ENCODE results near the gene FYN. TPM values are rescaled to one million over a fixed set of nuclear protein-coding genes. Genes with fewer than 3 reads are reported as not detected.
"Not testable (repeated sequence)": the region's sequence is repeated elsewhere in the genome, so short reads cannot be mapped to it uniquely, and the experiment has no call there.

The FYN gene
- total RNA-seq, 1 donor from 2014 or later: 124 TPM

- H3K4me1 ChIP-seq (ENCODE audit: control insufficient read depth in 3 of 3, insufficient read depth in 3 of 3, low read length in 3 of 3): peaks cover 22 to 37% (median 37%) of the 10 kb centered on the region in 3 donors
- H3K4me3 ChIP-seq (ENCODE audit: low read length in 3 of 3): no peak overlapping the region
- H3K27ac ChIP-seq (ENCODE audit: low read depth, low read length): peak overlapping the region; percentile 90
- no peaks in the 10 kb centered on the region for H3K9me3 ChIP-seq (ENCODE audit: control insufficient read depth in 3 of 3, low read length in 3 of 3)
- H3K36me3 ChIP-seq (ENCODE audit: control insufficient read depth in 3 of 3, insufficient read depth in 3 of 3, low read length in 3 of 3): peaks cover 0 to 3% (median 0%) of the 10 kb centered on the region in 3 donors
- no peak overlapping the region for H3K9ac ChIP-seq (ENCODE audit: low read depth in 1 of 3, low read length in 3 of 3)
- H3K27me3 ChIP-seq (ENCODE audit: control insufficient read depth in 3 of 3, insufficient read depth in 3 of 3, low read length in 3 of 3): no peaks in the 10 kb centered on the region
These were observed 188.2 kb downstream of the FYN start for GRCh38 chr6:111685058-111685457.

- peak overlapping the region in 1 of 3 donors; percentile 11 for H3K4me3 ChIP-seq (ENCODE audit: low read length in 3 of 3)
- peaks cover 0 to 3% (median 0%) of the 10 kb centered on the region in 3 donors for H3K36me3 ChIP-seq (ENCODE audit: control insufficient read depth in 3 of 3, insufficient read depth in 3 of 3, low read length in 3 of 3)
- no peak overlapping the region for H3K9ac ChIP-seq (ENCODE audit: low read depth in 1 of 3, low read length in 3 of 3)
- peak overlapping the region; percentile 90 for H3K27ac ChIP-seq (ENCODE audit: low read depth, low read length)
- H3K9me3 ChIP-seq (ENCODE audit: control insufficient read depth in 3 of 3, low read length in 3 of 3): no peaks in the 10 kb centered on the region
- no peaks in the 10 kb centered on the region for H3K27me3 ChIP-seq (ENCODE audit: control insufficient read depth in 3 of 3, insufficient read depth in 3 of 3, low read length in 3 of 3)
- H3K4me1 ChIP-seq (ENCODE audit: control insufficient read depth in 3 of 3, insufficient read depth in 3 of 3, low read length in 3 of 3): peaks cover 24 to 48% (median 41%) of the 10 kb centered on the region in 3 donors
These were observed 189.4 kb downstream of the FYN start for GRCh38 chr6:111683749-111684267.

GRCh38 chr6:111683157-111683556 lies 190.1 kb downstream of the FYN start:
- Histone ChIP-seq H3K36me3 (ENCODE audit: control insufficient read depth in 3 of 3, insufficient read depth in 3 of 3, low read length in 3 of 3) (peaks cover 0 to 3% (median 0%) of the 10 kb centered on the region in 3 donors), H3K4me1 (ENCODE audit: control insufficient read depth in 3 of 3, insufficient read depth in 3 of 3, low read length in 3 of 3) (peaks cover 24 to 48% (median 41%) of the 10 kb centered on the region in 3 donors), H3K27me3 (ENCODE audit: control insufficient read depth in 3 of 3, insufficient read depth in 3 of 3, low read length in 3 of 3) (no peaks in the 10 kb centered on the region), H3K4me3 (ENCODE audit: low read length in 3 of 3) (no peak overlapping the region), H3K9ac (ENCODE audit: low read depth in 1 of 3, low read length in 3 of 3) (peak overlapping the region in 1 of 3 donors; percentile 34), H3K9me3 (ENCODE audit: control insufficient read depth in 3 of 3, low read length in 3 of 3) (no peaks in the 10 kb centered on the region), H3K27ac (ENCODE audit: low read depth, low read length) (peak overlapping the region; percentile 74)

GRCh38 chr6:111681860-111682259 lies 191.4 kb downstream of the FYN start:
- no peak overlapping the region for H3K9ac ChIP-seq (ENCODE audit: low read depth in 1 of 3, low read length in 3 of 3)
- no peak overlapping the region for H3K27ac ChIP-seq (ENCODE audit: low read depth, low read length)
- H3K4me3 ChIP-seq (ENCODE audit: low read length in 3 of 3): no peak overlapping the region
- no peaks in the 10 kb centered on the region for H3K9me3 ChIP-seq (ENCODE audit: control insufficient read depth in 3 of 3, low read length in 3 of 3)
- peaks cover 24 to 48% (median 41%) of the 10 kb centered on the region in 3 donors for H3K4me1 ChIP-seq (ENCODE audit: control insufficient read depth in 3 of 3, insufficient read depth in 3 of 3, low read length in 3 of 3)
- H3K36me3 ChIP-seq (ENCODE audit: control insufficient read depth in 3 of 3, insufficient read depth in 3 of 3, low read length in 3 of 3): peaks cover 0 to 3% (median 0%) of the 10 kb centered on the region in 3 donors
- H3K27me3 ChIP-seq (ENCODE audit: control insufficient read depth in 3 of 3, insufficient read depth in 3 of 3, low read length in 3 of 3): no peaks in the 10 kb centered on the region

GRCh38 chr6:111680811-111681609 lies 192.2 kb downstream of the FYN start:
- not testable (repeated sequence) for H3K9me3 ChIP-seq (ENCODE audit: control insufficient read depth in 3 of 3, low read length in 3 of 3); H3K9ac ChIP-seq (ENCODE audit: low read depth in 1 of 3, low read length in 3 of 3); H3K4me3 ChIP-seq (ENCODE audit: low read length in 3 of 3); H3K27me3 ChIP-seq (ENCODE audit: control insufficient read depth in 3 of 3, insufficient read depth in 3 of 3, low read length in 3 of 3); H3K27ac ChIP-seq (ENCODE audit: low read depth, low read length); H3K36me3 ChIP-seq (ENCODE audit: control insufficient read depth in 3 of 3, insufficient read depth in 3 of 3, low read length in 3 of 3)
- H3K4me1 ChIP-seq (ENCODE audit: control insufficient read depth in 3 of 3, insufficient read depth in 3 of 3, low read length in 3 of 3): peaks cover 21 to 44% (median 35%) of the 10 kb centered on the region in 3 donors

GRCh38 chr6:111680015-111680712 lies 193.1 kb downstream of the FYN start:
- Histone ChIP-seq H3K4me1 (ENCODE audit: control insufficient read depth in 3 of 3, insufficient read depth in 3 of 3, low read length in 3 of 3) (peaks cover 16 to 37% (median 28%) of the 10 kb centered on the region in 3 donors), H3K9me3 (ENCODE audit: control insufficient read depth in 3 of 3, low read length in 3 of 3) (no peaks in the 10 kb centered on the region), H3K9ac (ENCODE audit: low read depth in 1 of 3, low read length in 3 of 3) (no peak overlapping the region), H3K27me3 (ENCODE audit: control insufficient read depth in 3 of 3, insufficient read depth in 3 of 3, low read length in 3 of 3) (no peaks in the 10 kb centered on the region), H3K4me3 (ENCODE audit: low read length in 3 of 3) (no peak overlapping the region), H3K36me3 (ENCODE audit: control insufficient read depth in 3 of 3, insufficient read depth in 3 of 3, low read length in 3 of 3) (peaks cover 0 to 3% (median 0%) of the 10 kb centered on the region in 3 donors), H3K27ac (ENCODE audit: low read depth, low read length) (no peak overlapping the region)

GRCh38 chr6:111679126-111679858 lies 194.0 kb downstream of the FYN start:
- Histone ChIP-seq H3K4me3 (ENCODE audit: low read length in 3 of 3) (no peak overlapping the region), H3K36me3 (ENCODE audit: control insufficient read depth in 3 of 3, insufficient read depth in 3 of 3, low read length in 3 of 3) (peaks cover 0 to 4% (median 3%) of the 10 kb centered on the region in 3 donors)

GRCh38 chr6:111677249-111677990 lies 195.8 kb downstream of the FYN start:
- H3K27ac ChIP-seq (ENCODE audit: low read depth, low read length): no peak overlapping the region
- no peak overlapping the region for H3K4me3 ChIP-seq (ENCODE audit: low read length in 3 of 3)
- peaks cover 0 to 10% (median 3%) of the 10 kb centered on the region in 3 donors for H3K36me3 ChIP-seq (ENCODE audit: control insufficient read depth in 3 of 3, insufficient read depth in 3 of 3, low read length in 3 of 3)
- H3K9ac ChIP-seq (ENCODE audit: low read depth in 1 of 3, low read length in 3 of 3): no peak overlapping the region
- no peaks in the 10 kb centered on the region for H3K9me3 ChIP-seq (ENCODE audit: control insufficient read depth in 3 of 3, low read length in 3 of 3)
- peaks cover 3 to 21% (median 11%) of the 10 kb centered on the region in 3 donors for H3K4me1 ChIP-seq (ENCODE audit: control insufficient read depth in 3 of 3, insufficient read depth in 3 of 3, low read length in 3 of 3)
- H3K27me3 ChIP-seq (ENCODE audit: control insufficient read depth in 3 of 3, insufficient read depth in 3 of 3, low read length in 3 of 3): no peaks in the 10 kb centered on the region

More at GRCh38 chr6:111679126-111679858, 194.0 kb downstream of the FYN start:
- Histone ChIP-seq H3K4me1 (ENCODE audit: control insufficient read depth in 3 of 3, insufficient read depth in 3 of 3, low read length in 3 of 3) (peaks cover 14 to 31% (median 24%) of the 10 kb centered on the region in 3 donors), H3K27ac (ENCODE audit: low read depth, low read length) (no peak overlapping the region), H3K9ac (ENCODE audit: low read depth in 1 of 3, low read length in 3 of 3) (no peak overlapping the region), H3K27me3 (ENCODE audit: control insufficient read depth in 3 of 3, insufficient read depth in 3 of 3, low read length in 3 of 3) (no peaks in the 10 kb centered on the region), H3K9me3 (ENCODE audit: control insufficient read depth in 3 of 3, low read length in 3 of 3) (no peaks in the 10 kb centered on the region)

GRCh38 chr6:111676383-111676782 lies 196.9 kb downstream of the FYN start:
- peaks cover 0 to 18% (median 3%) of the 10 kb centered on the region in 3 donors for H3K36me3 ChIP-seq (ENCODE audit: control insufficient read depth in 3 of 3, insufficient read depth in 3 of 3, low read length in 3 of 3)
- no peak overlapping the region for H3K9ac ChIP-seq (ENCODE audit: low read depth in 1 of 3, low read length in 3 of 3)
- no peaks in the 10 kb centered on the region for H3K27me3 ChIP-seq (ENCODE audit: control insufficient read depth in 3 of 3, insufficient read depth in 3 of 3, low read length in 3 of 3)
- no peak overlapping the region for H3K4me3 ChIP-seq (ENCODE audit: low read length in 3 of 3)
- no peak overlapping the region for H3K27ac ChIP-seq (ENCODE audit: low read depth, low read length)
- H3K9me3 ChIP-seq (ENCODE audit: control insufficient read depth in 3 of 3, low read length in 3 of 3): no peaks in the 10 kb centered on the region
- peaks cover 3 to 18% (median 9%) of the 10 kb centered on the region in 3 donors for H3K4me1 ChIP-seq (ENCODE audit: control insufficient read depth in 3 of 3, insufficient read depth in 3 of 3, low read length in 3 of 3)
